Activated CD4-positive, alpha-beta memory T cell treated with anti-CD3 and anti-CD28 coated beads, Interleukin-2, amount 10 ng/mL, durations not matched to agents 7 days and 5 days (primary cell): ENCODE measurements around the gene TAF3. TPM values are rescaled to one million over a fixed set of nuclear protein-coding genes. Genes with fewer than 3 reads are reported as not detected.
"Not testable (repeated sequence)": the region's sequence is repeated elsewhere in the genome, so short reads cannot be mapped to it uniquely, and the experiment has no call there.

Experiments used
- CTCF ChIA-PET: fragments of 350-600 bp; sonication (Branson Sonifier 250); formaldehyde crosslinking; loops from one replicate; lab custom pipeline; 2021; ENCODE audit warnings: antibody characterized with exemption, inconsistent platforms; lab: Charles Lee
- POLR2A ChIA-PET: fragments of 350-600 bp; sonication (Branson Sonifier 250); formaldehyde crosslinking; loops from one replicate; lab custom pipeline; 2021; ENCODE audit warnings: antibody characterized with exemption; lab: Charles Lee
- DNase-seq: peaks from one replicate; pipeline ENCODE4 v3.0.0-alpha.2; 2020
- H3K27ac Mint-ChIP-seq: one replicate; pipeline ENCODE4 v1.8.0; 2021; ENCODE audit warnings: mild to moderate bottlenecking, mixed read lengths
- H3K27me3 Mint-ChIP-seq: one replicate; pipeline ENCODE4 v1.8.0; 2021; ENCODE audit warnings: mixed read lengths
- H3K36me3 Mint-ChIP-seq: one replicate; pipeline ENCODE4 v1.8.0; 2021; ENCODE audit warnings: low read depth, mixed read lengths
- H3K4me1 Mint-ChIP-seq: one replicate; pipeline ENCODE4 v1.8.0; 2021; ENCODE audit warnings: mixed read lengths
- H3K4me3 Mint-ChIP-seq: one replicate; pipeline ENCODE4 v1.8.0; 2021; ENCODE audit warnings: mild to moderate bottlenecking, mixed read lengths
- H3K9me3 Mint-ChIP-seq: one replicate; pipeline ENCODE4 v1.8.0; 2021; ENCODE audit warnings: mixed read lengths
- total RNA-seq, 2 experiments: library from RNA; stranded (reverse); gene quantifications; one replicate each; pipeline ENCODE4 v1.2.3, GENCODE V29; 2021

TAF3 gene, protein sequence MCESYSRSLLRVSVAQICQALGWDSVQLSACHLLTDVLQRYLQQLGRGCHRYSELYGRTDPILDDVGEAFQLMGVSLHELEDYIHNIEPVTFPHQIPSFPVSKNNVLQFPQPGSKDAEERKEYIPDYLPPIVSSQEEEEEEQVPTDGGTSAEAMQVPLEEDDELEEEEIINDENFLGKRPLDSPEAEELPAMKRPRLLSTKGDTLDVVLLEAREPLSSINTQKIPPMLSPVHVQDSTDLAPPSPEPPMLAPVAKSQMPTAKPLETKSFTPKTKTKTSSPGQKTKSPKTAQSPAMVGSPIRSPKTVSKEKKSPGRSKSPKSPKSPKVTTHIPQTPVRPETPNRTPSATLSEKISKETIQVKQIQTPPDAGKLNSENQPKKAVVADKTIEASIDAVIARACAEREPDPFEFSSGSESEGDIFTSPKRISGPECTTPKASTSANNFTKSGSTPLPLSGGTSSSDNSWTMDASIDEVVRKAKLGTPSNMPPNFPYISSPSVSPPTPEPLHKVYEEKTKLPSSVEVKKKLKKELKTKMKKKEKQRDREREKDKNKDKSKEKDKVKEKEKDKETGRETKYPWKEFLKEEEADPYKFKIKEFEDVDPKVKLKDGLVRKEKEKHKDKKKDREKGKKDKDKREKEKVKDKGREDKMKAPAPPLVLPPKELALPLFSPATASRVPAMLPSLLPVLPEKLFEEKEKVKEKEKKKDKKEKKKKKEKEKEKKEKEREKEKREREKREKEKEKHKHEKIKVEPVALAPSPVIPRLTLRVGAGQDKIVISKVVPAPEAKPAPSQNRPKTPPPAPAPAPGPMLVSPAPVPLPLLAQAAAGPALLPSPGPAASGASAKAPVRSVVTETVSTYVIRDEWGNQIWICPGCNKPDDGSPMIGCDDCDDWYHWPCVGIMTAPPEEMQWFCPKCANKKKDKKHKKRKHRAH
- 10 to 100 TPM; 12.7 to 13.0 TPM for total RNA-seq

DNA sequence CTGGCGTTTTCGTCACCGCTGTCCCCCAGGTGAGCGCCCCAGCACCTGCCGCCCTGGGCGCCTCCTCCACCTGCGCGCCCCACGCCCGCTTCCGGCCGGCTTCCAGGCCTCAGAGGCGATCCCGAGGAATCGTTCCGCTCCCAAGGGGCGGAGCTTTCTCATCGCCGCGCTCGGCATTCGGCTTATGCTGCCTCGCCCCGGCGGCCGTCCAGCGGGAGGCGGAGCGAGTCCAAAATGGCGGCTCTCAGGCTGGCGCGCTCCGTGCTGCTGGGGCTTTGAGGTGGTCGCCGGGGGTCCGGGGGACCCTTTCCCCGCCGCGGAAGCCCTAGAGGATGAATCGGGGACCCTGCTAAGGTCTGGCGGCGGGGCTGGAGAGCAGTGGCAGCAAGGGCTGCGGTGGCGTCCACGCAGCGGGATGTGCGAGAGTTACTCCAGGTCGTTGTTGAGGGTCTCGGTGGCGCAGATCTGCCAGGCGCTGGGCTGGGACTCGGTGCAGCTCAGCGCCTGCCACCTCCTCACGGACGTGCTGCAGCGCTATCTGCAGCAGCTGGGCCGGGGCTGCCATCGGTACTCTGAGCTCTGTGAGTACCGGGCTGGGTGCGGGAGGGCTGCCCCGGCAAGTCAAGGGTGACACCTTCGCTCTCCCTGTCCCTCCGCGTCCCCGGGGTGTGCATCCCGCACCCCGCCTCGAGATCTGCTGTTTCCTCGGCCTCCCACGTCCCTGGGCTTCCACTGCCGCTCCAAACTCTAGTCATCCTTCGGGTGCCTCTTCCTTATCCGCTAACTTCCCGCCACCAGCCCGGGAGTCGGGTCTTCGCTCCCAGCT lies at the start of gene TAF3:
Gene TAF3, plus strand, starts transcription at position 211 of the 826 bp plus-strand sequence. Its CDS starts 205 bp downstream, at position 416.
- Mint-ChIP-seq H3K36me3 (peaks cover 4% of the 10 kb centered on the region), H3K27ac (peak within 1 kb of the TSS; percentile 82), H3K9me3 (no peaks in the 10 kb centered on the region), H3K27me3 (peaks cover 3% of the 10 kb centered on the region), H3K4me1 (peaks cover 30% of the 10 kb centered on the region), H3K4me3 (peak within 1 kb of the TSS; percentile 97)
- POLR2A ChIA-PET: interaction anchor here (0.7 to 5.0 kb wide), 11 partner anchors 9 to 514 kb away, joined by 3 to 86 read pairs (median 4); partner anchors contain the start of genes ATP5F1C and KIN
- DNase-seq: peak; percentile 94
- CTCF ChIA-PET: interaction anchor here (1.0 to 2.2 kb wide), 7 partner anchors 10 to 293 kb away, joined by 3 to 12 read pairs (median 5); partner anchors contain the start of genes ATP5F1C and KIN

DNA sequence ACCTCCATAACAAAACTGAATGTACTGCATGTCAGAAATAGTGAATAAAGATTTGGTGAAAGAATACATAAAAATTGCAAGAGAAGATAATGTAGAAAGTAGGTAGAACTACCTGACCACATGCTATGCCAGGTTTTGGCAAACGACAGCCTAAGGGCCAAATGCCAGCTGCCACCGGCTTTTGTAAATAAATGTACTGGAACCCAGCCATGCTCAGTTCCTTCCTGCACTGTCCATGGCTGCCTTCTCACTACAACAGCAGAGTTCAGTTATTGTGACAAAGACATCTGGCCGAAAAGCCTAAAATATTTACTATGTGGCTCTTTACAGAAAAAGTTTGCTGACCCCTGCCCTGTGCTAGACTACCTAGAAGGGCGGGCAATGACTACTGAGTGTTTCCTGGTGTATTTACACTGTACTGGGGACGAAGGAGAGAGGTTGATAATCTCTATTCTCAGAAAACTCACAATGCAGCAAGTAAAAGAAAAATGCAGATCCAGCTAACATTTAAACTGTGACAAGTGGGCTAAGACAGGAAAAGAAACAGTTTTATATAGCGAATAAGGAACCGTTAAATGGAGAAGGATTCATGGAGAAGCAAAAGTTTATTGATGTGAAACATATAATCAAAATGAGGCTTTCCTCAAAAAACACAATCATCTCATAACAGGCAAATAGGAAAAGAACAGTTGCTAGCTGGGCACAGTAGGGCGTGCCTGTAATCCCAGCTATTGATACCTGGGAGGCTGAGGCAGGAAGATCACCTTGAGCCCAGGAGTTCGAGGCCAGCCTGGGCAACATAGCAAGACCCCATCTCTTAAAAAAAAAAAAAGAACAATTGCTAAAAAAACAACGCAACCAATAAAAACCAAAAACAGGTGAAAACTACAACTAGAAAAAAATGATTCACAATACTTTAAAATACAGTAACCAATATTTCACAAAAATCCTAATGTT lies 44.2 kb upstream of the TAF3 start:
- H3K4me3 Mint-ChIP-seq: no peak overlapping the region
- no peaks in the 10 kb centered on the region for H3K9me3 Mint-ChIP-seq
- no peak for DNase-seq
- POLR2A ChIA-PET: no interaction called here
- H3K27me3 Mint-ChIP-seq: no peaks in the 10 kb centered on the region
- H3K4me1 Mint-ChIP-seq: no peaks in the 10 kb centered on the region
- H3K36me3 Mint-ChIP-seq: peaks cover 53% of the 10 kb centered on the region
- H3K27ac Mint-ChIP-seq: no peak overlapping the region
- CTCF ChIA-PET: interaction anchor here (1.2 kb wide), 1 partner anchor 16 kb away, joined by 3 read pairs; no protein-coding TSS in a partner anchor

DNA sequence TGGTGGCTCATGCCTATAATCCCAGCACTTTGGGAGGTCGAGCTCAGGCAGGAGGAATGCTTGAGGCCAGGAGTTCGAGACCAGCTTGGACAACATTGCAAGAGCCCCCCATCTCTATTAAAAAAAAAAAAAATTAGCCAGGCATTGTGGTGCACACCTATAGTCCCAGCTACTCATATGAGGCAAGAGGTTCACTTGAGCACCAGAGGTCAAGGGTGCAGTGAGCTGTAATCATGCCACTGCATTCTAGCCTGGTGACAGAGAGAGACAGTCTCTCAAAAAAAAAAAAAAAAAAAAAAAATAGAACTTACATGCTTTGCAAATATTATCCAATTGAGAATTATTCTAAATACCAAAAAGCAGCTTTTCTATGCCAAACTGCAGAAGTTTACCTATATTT lies 41.5 kb upstream of the TAF3 start:
- no peaks in the 10 kb centered on the region for H3K9me3 Mint-ChIP-seq
- no peak overlapping the region for H3K27ac Mint-ChIP-seq
- no peak for DNase-seq
- POLR2A ChIA-PET: no interaction called here
- CTCF ChIA-PET: interaction anchor here (0.7 to 1.1 kb wide), 4 partner anchors 20 to 251 kb away, joined by 3 to 4 read pairs (median 3); no protein-coding TSS in a partner anchor
- H3K4me3 Mint-ChIP-seq: no peak overlapping the region
- H3K4me1 Mint-ChIP-seq: peaks cover 6% of the 10 kb centered on the region
- H3K36me3 Mint-ChIP-seq: peaks cover 60% of the 10 kb centered on the region
- no peaks in the 10 kb centered on the region for H3K27me3 Mint-ChIP-seq

DNA sequence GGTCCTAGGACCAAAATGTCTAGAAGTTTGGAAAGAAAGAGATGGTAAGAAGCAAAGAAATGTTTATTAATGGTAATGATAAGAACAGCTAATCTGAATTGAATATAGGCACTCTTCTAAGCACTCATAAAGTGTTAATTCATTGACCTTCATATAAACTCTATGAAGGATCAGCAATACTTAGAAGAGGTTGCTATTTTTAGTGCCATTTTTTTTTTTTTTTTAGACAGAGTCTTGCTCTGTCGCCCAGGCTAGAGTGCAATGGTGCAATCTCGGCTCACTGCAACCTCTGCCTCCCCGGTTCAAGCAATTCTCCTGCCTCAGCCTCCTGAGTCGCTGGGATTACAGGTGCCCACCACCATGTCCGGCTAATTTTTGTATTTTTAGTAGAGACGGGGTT lies 36.1 kb upstream of the TAF3 start:
- POLR2A ChIA-PET, H3K27me3 Mint-ChIP-seq, H3K4me3 Mint-ChIP-seq, H3K9me3 Mint-ChIP-seq, H3K27ac Mint-ChIP-seq, CTCF ChIA-PET, DNase-seq: not testable (repeated sequence)
- H3K4me1 Mint-ChIP-seq: peaks cover 17% of the 10 kb centered on the region
- H3K36me3 Mint-ChIP-seq: peaks cover 39% of the 10 kb centered on the region

DNA sequence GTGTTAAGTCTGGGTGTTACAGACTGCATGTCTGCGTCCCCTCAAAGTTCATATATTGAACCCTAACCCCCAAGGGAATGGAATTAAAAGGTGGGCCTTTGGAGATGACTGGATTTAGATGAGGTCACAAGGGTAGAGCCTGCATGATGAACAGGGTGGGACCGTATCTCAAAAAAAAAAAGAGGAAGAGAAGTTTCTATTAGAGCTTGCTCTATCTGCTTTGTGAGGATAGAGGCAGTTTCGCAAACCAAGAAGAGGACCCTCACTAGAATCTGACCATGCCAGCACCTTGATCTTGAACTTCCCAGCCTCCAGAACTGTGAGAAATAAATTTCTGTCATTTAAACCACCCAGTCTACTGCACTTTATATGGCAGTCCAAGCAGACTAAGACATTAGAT lies 31.9 kb upstream of the TAF3 start:
- Mint-ChIP-seq H3K36me3 (peaks cover 25% of the 10 kb centered on the region), H3K4me3 (no peak overlapping the region), H3K4me1 (peaks cover 38% of the 10 kb centered on the region), H3K27me3 (no peaks in the 10 kb centered on the region), H3K27ac (no peak overlapping the region), H3K9me3 (no peaks in the 10 kb centered on the region)
- ChIA-PET CTCF (no interaction called here), POLR2A (no interaction called here)
- no peak for DNase-seq

DNA sequence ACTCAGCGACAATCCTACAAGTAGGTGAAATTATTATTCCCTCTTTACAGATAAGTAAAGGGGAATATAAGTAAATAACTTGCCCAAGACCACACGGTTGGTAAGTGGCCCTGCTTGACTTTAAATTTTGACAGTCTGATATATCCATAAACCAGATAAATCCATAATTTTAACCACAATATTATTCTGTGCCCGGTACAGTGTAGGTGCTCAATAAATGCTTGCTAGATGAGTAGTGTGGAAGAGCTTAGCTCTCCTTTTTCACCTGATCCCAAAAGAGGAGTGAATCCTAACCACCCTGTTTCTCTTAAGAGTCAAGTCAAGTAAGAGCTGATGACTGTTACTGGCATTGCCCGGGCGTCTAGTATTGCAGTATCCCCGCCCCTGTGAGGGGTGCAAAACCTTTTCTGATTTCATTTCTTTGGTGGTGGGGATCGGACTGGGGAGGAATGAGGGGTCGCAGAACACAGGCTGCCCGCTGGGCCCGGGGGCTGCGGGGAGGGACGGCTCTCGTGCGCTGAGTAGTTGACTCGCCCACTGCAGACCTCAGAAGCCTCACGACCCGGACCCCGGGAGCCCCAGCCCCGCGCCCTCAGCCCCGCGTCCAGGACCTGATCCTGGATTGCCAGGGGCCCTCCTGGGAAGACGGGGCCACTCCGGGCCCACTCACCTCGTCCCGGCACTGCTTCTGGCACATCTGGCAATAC lies 31.0 kb upstream of the TAF3 start:
- H3K4me1 Mint-ChIP-seq: peaks cover 46% of the 10 kb centered on the region
- H3K4me3 Mint-ChIP-seq: no peak overlapping the region
- H3K27me3 Mint-ChIP-seq: no peaks in the 10 kb centered on the region
- DNase-seq: no peak
- H3K36me3 Mint-ChIP-seq: peaks cover 33% of the 10 kb centered on the region
- ChIA-PET CTCF (interaction anchor here (0.9 to 1.4 kb wide), 4 partner anchors 13 to 1516 kb away, joined by 3 to 5 read pairs (median 4); no protein-coding TSS in a partner anchor), POLR2A (interaction anchor here (0.7 to 3.8 kb wide), 16 partner anchors 11 to 615 kb away, joined by 3 to 86 read pairs (median 4); partner anchors contain the start of genes SFMBT2 and TAF3)
- H3K27ac Mint-ChIP-seq: no peak overlapping the region
- H3K9me3 Mint-ChIP-seq: no peaks in the 10 kb centered on the region

DNA sequence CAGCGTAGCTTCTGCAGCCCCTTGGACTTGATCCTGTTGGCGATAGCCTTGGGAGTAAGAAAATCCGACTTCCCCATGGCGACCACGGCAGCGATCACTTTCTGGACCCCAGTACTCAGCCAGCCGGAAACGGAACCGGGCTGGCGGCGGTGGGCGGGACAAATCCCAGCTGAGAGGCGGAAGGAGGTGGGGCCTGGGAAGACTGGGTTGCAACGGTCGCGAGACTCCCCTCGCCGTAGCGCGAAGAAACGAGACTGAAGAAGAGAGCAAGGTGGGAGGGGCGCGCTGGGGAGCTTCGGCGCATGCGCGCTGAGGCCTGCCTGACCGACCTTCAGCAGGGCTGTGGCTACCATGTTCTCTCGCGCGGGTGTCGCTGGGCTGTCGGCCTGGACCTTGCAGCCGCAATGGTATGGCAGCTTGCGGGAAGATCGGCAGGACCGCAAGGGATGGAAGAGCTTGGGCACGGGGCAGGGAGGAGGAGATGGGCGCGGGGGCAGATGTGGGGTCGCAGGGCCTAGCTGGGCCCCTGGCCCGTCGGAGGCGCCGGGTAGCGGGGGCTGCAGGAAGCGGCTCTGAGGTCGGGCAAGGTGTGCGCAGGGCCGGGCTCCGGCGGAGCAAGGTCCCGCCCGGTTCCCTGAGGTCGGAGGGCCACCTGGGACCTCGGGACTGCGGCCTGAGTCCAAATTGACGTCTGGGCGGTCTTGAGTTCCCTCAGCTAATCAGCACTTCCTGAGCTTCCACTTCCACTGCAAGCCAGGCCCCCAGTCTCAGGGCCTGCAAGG lies 30.3 kb upstream of the TAF3 start, which contains the start of the genes ATP5F1C and KIN:
Gene ATP5F1C, plus strand, starts transcription at position 321 of the 782 bp plus-strand sequence. Its CDS starts 31 bp downstream, at position 352.
Gene KIN, minus strand, starts transcription at position 137 of the 782 bp plus-strand sequence. Its CDS starts 60 bp downstream, at position 77.
- CTCF ChIA-PET: interaction anchor here (0.9 to 1.4 kb wide), 5 partner anchors 13 to 1515 kb away, joined by 3 to 12 read pairs (median 4); partner anchors contain the start of gene TAF3
- POLR2A ChIA-PET: interaction anchor here (0.7 to 3.8 kb wide), 17 partner anchors 10 to 614 kb away, joined by 3 to 86 read pairs (median 4); partner anchors contain the start of genes SFMBT2 and TAF3
- Mint-ChIP-seq H3K9me3 (no peaks in the 10 kb centered on the region), H3K4me1 (peaks cover 53% of the 10 kb centered on the region), H3K36me3 (peaks cover 40% of the 10 kb centered on the region), H3K27ac (no peak within 1 kb of the TSS), H3K4me3 (no peak within 1 kb of the TSS), H3K27me3 (no peaks in the 10 kb centered on the region)
- DNase-seq: peak; percentile 98

DNA sequence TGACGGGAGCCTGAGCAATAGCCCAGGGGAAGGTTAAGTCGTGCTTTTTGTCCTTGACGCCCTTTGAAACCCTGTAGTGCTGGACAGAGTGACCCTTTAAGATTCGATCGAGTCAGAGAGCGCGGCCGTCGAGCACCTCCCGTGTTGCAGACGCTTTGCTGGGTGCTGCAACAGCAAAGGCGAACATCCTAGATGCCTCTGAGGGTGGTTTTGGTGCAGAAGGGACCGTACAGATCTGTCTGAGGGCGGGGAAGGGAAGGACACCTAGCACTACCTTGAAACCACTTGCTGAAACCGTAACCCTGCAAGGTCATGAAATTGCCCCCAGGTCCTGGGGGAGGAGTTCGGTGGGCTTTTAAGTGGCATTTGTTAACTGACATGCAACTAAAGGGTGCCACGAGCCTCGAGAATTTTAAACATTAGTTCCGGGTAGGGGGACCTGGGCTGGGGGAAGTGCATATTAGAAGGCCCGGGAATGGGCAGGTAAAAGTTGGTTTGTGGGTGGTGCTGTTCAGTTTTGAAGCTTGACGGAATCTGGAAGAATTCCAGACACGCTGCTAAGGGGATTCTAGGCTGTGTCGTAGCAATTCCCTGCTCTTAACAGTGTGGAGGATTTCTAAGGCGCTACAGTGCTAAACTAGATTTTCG lies 29.5 kb upstream of the TAF3 start:
- ChIA-PET POLR2A (interaction anchor here (1.0 to 3.8 kb wide), 12 partner anchors 9 to 614 kb away, joined by 3 to 86 read pairs (median 4); partner anchors contain the start of genes SFMBT2 and TAF3), CTCF (interaction anchor here (0.6 to 1.4 kb wide), 4 partner anchors 17 to 263 kb away, joined by 4 to 12 read pairs (median 5); partner anchors contain the start of gene TAF3)
- Mint-ChIP-seq H3K4me1 (peaks cover 52% of the 10 kb centered on the region), H3K27ac (no peak overlapping the region), H3K4me3 (no peak overlapping the region), H3K9me3 (no peaks in the 10 kb centered on the region), H3K27me3 (no peaks in the 10 kb centered on the region), H3K36me3 (peaks cover 45% of the 10 kb centered on the region)
- no peak for DNase-seq

DNA sequence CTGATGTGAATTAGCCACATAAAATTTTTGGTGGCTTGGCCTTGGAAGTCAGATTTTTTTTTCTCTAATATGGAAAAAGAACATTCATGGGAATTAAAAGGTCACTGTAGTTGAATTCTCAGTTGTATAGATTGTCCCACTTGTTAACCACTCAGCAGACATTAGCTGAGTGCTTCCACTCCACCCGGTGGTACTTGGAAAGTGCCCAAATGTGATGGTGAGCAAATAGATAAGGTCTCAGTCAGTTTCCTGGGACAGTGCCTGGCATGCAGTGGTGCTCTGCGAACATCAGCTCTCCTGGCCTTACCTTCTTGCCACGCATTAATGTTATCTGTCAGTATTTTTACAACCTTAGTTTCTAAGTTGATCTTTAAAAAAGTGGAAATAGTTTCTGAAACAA lies 28.9 kb upstream of the TAF3 start:
- Mint-ChIP-seq H3K36me3 (peaks cover 44% of the 10 kb centered on the region), H3K27ac (peak overlapping the region; percentile 24), H3K4me3 (no peak overlapping the region), H3K4me1 (peaks cover 58% of the 10 kb centered on the region), H3K27me3 (no peaks in the 10 kb centered on the region), H3K9me3 (no peaks in the 10 kb centered on the region)
- DNase-seq: no peak
- ChIA-PET CTCF (interaction anchor here (0.6 kb wide), 1 partner anchor 16 kb away, joined by 5 read pairs; no protein-coding TSS in a partner anchor), POLR2A (interaction anchor here (1.3 to 3.8 kb wide), 3 partner anchors 9 to 29 kb away, joined by 3 to 86 read pairs (median 24); partner anchors contain the start of gene TAF3)
